VCaP (cell line): ENCODE measurements around the gene ANGPT4.

Experiments used
- H3K27ac ChIP-seq: fragments of 450-650 bp; 2 replicates; pipeline ENCODE4 v1.5.1; 2017
- TF ChIP-seq, protein P1 (sequence below): fragments of 450-650 bp; conservative IDR thresholded peaks from 2 replicates; pipeline ENCODE4 v1.5.1; 2017; ENCODE audit warnings: mild to moderate bottlenecking, moderate library complexity

Gene ANGPT4

DNA sequence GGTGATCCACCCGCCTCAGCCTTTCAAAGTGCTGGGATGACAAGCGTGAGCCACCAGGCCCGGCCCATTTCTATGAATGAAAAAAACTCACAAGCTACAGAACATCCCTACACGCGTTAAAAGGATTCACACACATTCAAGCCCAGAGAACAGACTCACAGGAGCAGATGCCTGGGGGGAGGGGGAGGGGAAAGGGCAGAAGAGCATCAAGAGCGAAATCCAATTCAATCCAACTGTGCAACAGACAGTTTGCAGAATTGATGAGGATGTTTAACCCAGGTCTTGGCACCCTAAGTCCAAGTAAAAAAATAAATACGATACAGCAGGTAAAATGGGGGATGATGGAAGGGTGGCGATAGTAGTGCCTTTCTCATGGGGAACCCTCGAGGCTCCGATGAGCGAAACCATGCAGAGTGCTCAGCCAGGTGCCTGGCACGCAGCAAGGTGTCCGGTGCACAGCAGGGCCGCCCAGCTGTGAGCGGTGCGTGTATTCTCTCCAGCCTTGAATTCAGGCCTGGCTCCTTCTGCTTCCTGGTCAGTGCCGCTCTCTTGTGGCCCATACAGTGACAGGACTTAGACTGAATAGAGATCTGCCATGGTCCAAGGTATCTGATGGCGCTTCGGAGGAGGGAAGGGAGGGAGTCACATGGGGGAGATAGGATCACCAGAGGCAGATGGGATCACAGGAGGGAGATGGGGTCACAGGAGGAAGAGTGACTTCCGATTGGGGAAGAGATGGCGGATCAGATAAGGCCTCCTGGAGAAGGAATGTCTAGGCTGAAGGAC lies 35.4 kb upstream of the ANGPT4 start:
- TF ChIP-seq, protein P1, sequence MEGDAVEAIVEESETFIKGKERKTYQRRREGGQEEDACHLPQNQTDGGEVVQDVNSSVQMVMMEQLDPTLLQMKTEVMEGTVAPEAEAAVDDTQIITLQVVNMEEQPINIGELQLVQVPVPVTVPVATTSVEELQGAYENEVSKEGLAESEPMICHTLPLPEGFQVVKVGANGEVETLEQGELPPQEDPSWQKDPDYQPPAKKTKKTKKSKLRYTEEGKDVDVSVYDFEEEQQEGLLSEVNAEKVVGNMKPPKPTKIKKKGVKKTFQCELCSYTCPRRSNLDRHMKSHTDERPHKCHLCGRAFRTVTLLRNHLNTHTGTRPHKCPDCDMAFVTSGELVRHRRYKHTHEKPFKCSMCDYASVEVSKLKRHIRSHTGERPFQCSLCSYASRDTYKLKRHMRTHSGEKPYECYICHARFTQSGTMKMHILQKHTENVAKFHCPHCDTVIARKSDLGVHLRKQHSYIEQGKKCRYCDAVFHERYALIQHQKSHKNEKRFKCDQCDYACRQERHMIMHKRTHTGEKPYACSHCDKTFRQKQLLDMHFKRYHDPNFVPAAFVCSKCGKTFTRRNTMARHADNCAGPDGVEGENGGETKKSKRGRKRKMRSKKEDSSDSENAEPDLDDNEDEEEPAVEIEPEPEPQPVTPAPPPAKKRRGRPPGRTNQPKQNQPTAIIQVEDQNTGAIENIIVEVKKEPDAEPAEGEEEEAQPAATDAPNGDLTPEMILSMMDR = peak; percentile 27; the same call in 1 of the 2 replicates

DNA sequence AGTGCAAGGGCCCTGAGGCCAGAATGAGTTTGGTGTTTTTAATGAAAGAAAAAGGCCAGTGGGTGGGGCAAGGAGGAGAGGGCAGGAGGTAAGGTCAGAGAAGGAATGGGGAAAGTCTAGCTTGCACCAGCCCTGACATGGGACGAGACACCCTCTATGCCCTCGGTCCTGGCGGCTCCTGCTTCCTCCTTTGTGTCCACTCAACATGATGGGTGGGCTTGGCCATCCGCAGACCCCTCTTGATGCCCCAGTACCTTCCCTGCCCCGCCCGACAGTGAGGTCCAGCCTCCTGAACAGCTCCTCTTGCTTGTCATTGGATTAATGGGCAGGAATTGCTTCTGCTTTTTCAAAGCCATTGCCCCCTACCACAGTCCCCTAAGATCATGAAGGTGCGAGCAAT lies 33.6 kb upstream of the ANGPT4 start:
- H3K27ac ChIP-seq = no peak overlapping the region
- TF ChIP-seq, protein P1 = no peak

More for the DNA sequence above, 35.4 kb upstream of the ANGPT4 start:
- no peak overlapping the region for H3K27ac ChIP-seq

- TF ChIP-seq, protein P1 = no peak
- H3K27ac ChIP-seq = no peak overlapping the region
Observed at GRCh38 chr20:946826-947225, 30.7 kb upstream of the ANGPT4 start.

GRCh38 chr20:945841-946240 lies 29.7 kb upstream of the ANGPT4 start:
- no peak overlapping the region for H3K27ac ChIP-seq
- TF ChIP-seq, protein P1 = no peak

GRCh38 chr20:944774-945410 lies 28.8 kb upstream of the ANGPT4 start:
- no peak overlapping the region for H3K27ac ChIP-seq
- TF ChIP-seq, protein P1 = no peak

- TF ChIP-seq, protein P1 = no peak
- no peak overlapping the region for H3K27ac ChIP-seq
Observed at GRCh38 chr20:944148-944547, 28.0 kb upstream of the ANGPT4 start.

- H3K27ac ChIP-seq = no peak overlapping the region
- TF ChIP-seq, protein P1 = no peak
Observed at GRCh38 chr20:942611-943010, 26.5 kb upstream of the ANGPT4 start.
